PC-3 (cell line): ENCODE results near the gene ZFP69B. TPM values are rescaled to one million over a fixed set of nuclear protein-coding genes. Genes with fewer than 3 reads are reported as not detected.

Experiments
- ATAC-seq: fragments of 200-7000 bp; cut with Tn5 transposase; 2 replicates; pipeline ENCODE4 v1.9.1; 2020; ENCODE audit warnings: mild to moderate bottlenecking, moderate library complexity
- BruUV-seq: library from RNA; stranded (reverse); fragments of 400-500 nt; replicated peaks from 2 replicates; lab custom pipeline; 2021; lab: Mats Ljungman, UMichigan
- CTCF ChIA-PET: fragments of 300-600 bp; sonication (Branson Sonifier 250); formaldehyde crosslinking; loops from one replicate; lab custom pipeline; 2022; ENCODE audit warnings: antibody characterized with exemption; lab: Charles Lee
- POLR2A ChIA-PET: fragments of 300-600 bp; sonication (Branson Sonifier 250); formaldehyde crosslinking; loops from one replicate; lab custom pipeline; 2022; ENCODE audit warnings: antibody characterized with exemption; ENCODE audit not compliant: unreplicated experiment; lab: Charles Lee
- DNase-seq: peaks from one replicate; pipeline ENCODE4 v3.0.0-alpha.2; 2015
- H2AFZ ChIP-seq: fragments of 300-600 bp; sonication (generic); 2 replicates; pipeline ENCODE4 v1.6.0; 2016; ENCODE audit warnings: antibody characterized with exemption, low read length
- H3F3A ChIP-seq: fragments of 300-600 bp; sonication (generic); one replicate; pipeline ENCODE4 v1.6.0; 2017; ENCODE audit warnings: antibody characterized with exemption, low read length, control low read depth, mild to moderate bottlenecking; ENCODE audit not compliant: unreplicated experiment
- H3K27ac ChIP-seq: fragments of 300-600 bp; sonication (generic); 2 replicates; pipeline ENCODE4 v1.5.1; 2016; ENCODE audit warnings: mild to moderate bottlenecking, low read length
- H3K27me3 ChIP-seq: fragments of 300-600 bp; sonication (generic); 2 replicates; pipeline ENCODE4 v1.6.1; 2016; ENCODE audit warnings: low read length, mixed read lengths
- H3K36me3 ChIP-seq: fragments of 300-600 bp; sonication (generic); 2 replicates; pipeline ENCODE4 v1.6.1; 2016; ENCODE audit warnings: low read depth, mixed run types, low read length, mixed read lengths
- H3K4me1 ChIP-seq: fragments of 300-600 bp; sonication (generic); 2 replicates; pipeline ENCODE4 v1.5.1; 2016; ENCODE audit warnings: low read length; ENCODE audit not compliant: insufficient read depth
- H3K4me2 ChIP-seq: fragments of 300-600 bp; sonication (generic); 2 replicates; pipeline ENCODE4 v1.6.0; 2016; ENCODE audit warnings: low read length
- H3K4me3 ChIP-seq: fragments of 300-600 bp; sonication (generic); 2 replicates; pipeline ENCODE4 v1.5.1; 2016; ENCODE audit warnings: mild to moderate bottlenecking, low read length, mixed read lengths
- H3K79me2 ChIP-seq: fragments of 300-600 bp; sonication (generic); 2 replicates; pipeline ENCODE4 v1.6.1; 2017; ENCODE audit warnings: low read length, mixed read lengths
- H3K9ac ChIP-seq: fragments of 300-600 bp; sonication (generic); 2 replicates; pipeline ENCODE4 v1.6.0; 2016; ENCODE audit warnings: mild to moderate bottlenecking, low read length
- H3K9me2 ChIP-seq: fragments of 300-600 bp; sonication (generic); replicated peaks from 2 replicates; pipeline ENCODE4 v1.6.1; 2016; ENCODE audit warnings: mixed run types, low read length, mixed read lengths
- H3K9me3 ChIP-seq: fragments of 300-600 bp; sonication (generic); 2 replicates; pipeline ENCODE4 v1.6.1; 2016; ENCODE audit warnings: low read length, mixed read lengths
- H4K20me1 ChIP-seq: fragments of 300-600 bp; sonication (generic); 2 replicates; pipeline ENCODE4 v1.6.1; 2016; ENCODE audit warnings: low read length, mixed read lengths
- CTCF ChIP-seq: fragments of 300-600 bp; sonication (generic); conservative IDR thresholded peaks from 2 replicates; pipeline ENCODE4 v1.5.1; 2017; ENCODE audit warnings: antibody characterized with exemption, low read depth, mild to moderate bottlenecking, low read length
- EZH2 ChIP-seq: fragments of 300-600 bp; sonication (generic); IDR thresholded peaks from one replicate; pipeline ENCODE4 v1.6.1; 2017; ENCODE audit warnings: antibody characterized with exemption, mild to moderate bottlenecking, low read length; ENCODE audit not compliant: unreplicated experiment
- EZH2phosphoT487 ChIP-seq: fragments of 300-600 bp; sonication (generic); IDR thresholded peaks from 2 replicates; pipeline ENCODE4 v1.6.1; 2018; ENCODE audit warnings: mild to moderate bottlenecking, antibody characterized with exemption, low read length, borderline replicate concordance
- intact Hi-C: fragments of 100-400 bp; cut with micrococcal nuclease; formaldehyde crosslinking; loops from 2 replicates; pipeline ENCODE4 v1.9.0; 2023
- total RNA-seq: library from RNA; depleted of rRNA; stranded (reverse); fragments of >200 nt; gene quantifications from 2 replicates; pipeline ENCODE4 v1.2.3, GENCODE V29; 2014

The ZFP69B gene
- total RNA-seq, 1 experiment from 2014 or later, result 2.5 TPM

- Histone ChIP-seq H3K79me2 (no peaks in the 10 kb centered on the region), H3K9me3 (peaks cover 32% of the 10 kb centered on the region), H3F3A (no peaks in the 10 kb centered on the region), H3K9me2 (no peaks in the 10 kb centered on the region), H3K27ac (peak overlapping the region; percentile 66), H3K4me1 (no peaks in the 10 kb centered on the region), H4K20me1 (no peaks in the 10 kb centered on the region), H3K36me3 (peaks cover 33% of the 10 kb centered on the region), H3K27me3 (no peaks in the 10 kb centered on the region), H3K9ac (peak overlapping the region; percentile 67), H3K4me3 (peak overlapping the region; percentile 70), H3K4me2 (peak overlapping the region; percentile 91), H2AFZ (peak overlapping the region; percentile 93)
- peak; percentile 54 for DNase-seq
- TSS peak; percentile 92 for BruUV-seq
- TF ChIP-seq CTCF (no peak), EZH2phosphoT487 (no peak), EZH2 (no peak)
- CTCF ChIA-PET, result interaction anchor here (0.6 to 1.0 kb wide), 3 partner anchors 12 to 307 kb away, joined by 3 to 4 read pairs (median 3); partner anchors contain the start of gene ZNF684
- POLR2A ChIA-PET, result no interaction called here
- peak; percentile 57 for ATAC-seq
- intact Hi-C loops, result no loop called here
These were observed 390 bp downstream of the ZFP69B start for GRCh38 chr1:40450495-40451237.

GRCh38 chr1:40451238-40451585 is 936 bp downstream of the ZFP69B start:
- no peak overlapping the region for H3K9ac ChIP-seq
- H4K20me1 ChIP-seq, result no peaks in the 10 kb centered on the region
- peaks cover 30% of the 10 kb centered on the region for H3K9me3 ChIP-seq
- intact Hi-C loops, result no loop called here
- TF ChIP-seq CTCF (no peak), EZH2phosphoT487 (no peak), EZH2 (no peak)
- ChIA-PET POLR2A (interaction anchor here (0.6 kb wide), 1 partner anchor 15 kb away, joined by 4 read pairs; no protein-coding TSS in a partner anchor), CTCF (no interaction called here)
- H3K9me2 ChIP-seq, result no peaks in the 10 kb centered on the region
- peak overlapping the region; percentile 91 for H3K4me2 ChIP-seq
- H3F3A ChIP-seq, result no peaks in the 10 kb centered on the region
- 0 out of 2 replicates have a peak overlapping the region, but pooled peaks have one; percentile 93 for H2AFZ ChIP-seq
- no peak for DNase-seq
- peak overlapping the region; percentile 70 for H3K4me3 ChIP-seq
- no peaks in the 10 kb centered on the region for H3K4me1 ChIP-seq
- no peaks in the 10 kb centered on the region for H3K79me2 ChIP-seq
- peak overlapping the region; percentile 66 for H3K27ac ChIP-seq
- no peak for ATAC-seq
- peaks cover 35% of the 10 kb centered on the region for H3K36me3 ChIP-seq
- no TSS peak for BruUV-seq
- H3K27me3 ChIP-seq, result no peaks in the 10 kb centered on the region

GRCh38 chr1:40454873-40455272 is 4.6 kb downstream of the ZFP69B start:
- Histone ChIP-seq H3K4me3 (no peak overlapping the region), H3K4me2 (no peak overlapping the region), H3K4me1 (no peaks in the 10 kb centered on the region), H3F3A (no peaks in the 10 kb centered on the region), H4K20me1 (no peaks in the 10 kb centered on the region), H3K27me3 (no peaks in the 10 kb centered on the region), H2AFZ (no peak overlapping the region), H3K9ac (no peak overlapping the region), H3K36me3 (peaks cover 66% of the 10 kb centered on the region), H3K27ac (no peak overlapping the region), H3K79me2 (no peaks in the 10 kb centered on the region), H3K9me3 (peaks cover 55% of the 10 kb centered on the region), H3K9me2 (no peaks in the 10 kb centered on the region)
- CTCF ChIA-PET, result no interaction called here
- POLR2A ChIA-PET, result no interaction called here
- no TSS peak for BruUV-seq
- no peak for ATAC-seq
- TF ChIP-seq CTCF (no peak), EZH2phosphoT487 (no peak), EZH2 (no peak)
- no peak for DNase-seq
- intact Hi-C loops, result no loop called here
